ENCODE data around the gene CDC6.

CDC6 gene

DNA sequence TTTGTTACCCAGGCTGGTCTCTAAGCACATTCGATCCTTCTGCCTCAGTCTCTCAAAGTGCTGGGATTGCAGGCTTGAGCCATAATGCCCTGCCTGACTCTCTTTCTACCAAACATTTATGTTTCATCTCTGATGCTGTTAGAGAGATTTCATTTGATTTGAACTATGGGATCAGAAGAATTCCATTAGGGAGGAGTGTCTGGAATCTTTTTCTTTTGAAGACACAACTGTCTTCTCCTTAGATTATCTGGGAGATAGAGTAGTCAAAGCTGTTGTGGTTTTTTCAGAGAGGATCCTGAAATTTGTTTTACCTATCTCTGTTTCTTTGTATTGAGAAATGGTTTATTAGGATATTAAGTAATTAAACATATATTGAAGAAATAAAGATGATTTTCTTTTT is 39.2 kb upstream of the CDC6 start:
- TF ChIP-seq CTCF (IDR thresholded peaks at IDR 0.05; ENCODE audit: control insufficient read depth, extremely low read depth, insufficient read depth), result no peak
- no peak overlapping the region for H3K4me3 ChIP-seq (ENCODE audit: low read depth, low read length)
- no peak for DNase-seq (ENCODE audit: low read depth)

DNA sequence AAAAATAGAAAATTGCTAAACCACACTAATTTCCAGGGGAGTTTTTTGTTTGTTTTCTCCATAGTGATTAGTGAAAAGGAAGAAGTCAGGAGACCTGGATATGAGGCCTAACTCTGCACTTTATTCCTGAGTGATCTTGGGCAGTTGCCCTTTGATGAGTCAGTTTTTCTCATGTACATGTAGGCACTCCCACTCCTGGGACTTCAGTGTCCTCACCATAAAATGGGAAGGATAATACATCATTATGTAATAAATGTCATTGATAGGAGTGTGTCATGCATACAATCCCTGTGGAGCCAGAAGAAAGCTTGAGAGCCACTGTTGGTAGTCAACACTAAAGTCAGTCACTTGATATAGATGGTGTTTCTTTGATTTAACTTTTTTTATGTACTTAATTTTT is 36.1 kb upstream of the CDC6 start:
- TF ChIP-seq CTCF (IDR thresholded peaks at IDR 0.05; ENCODE audit: control insufficient read depth, extremely low read depth, insufficient read depth), result no peak
- DNase-seq (ENCODE audit: low read depth), result peak; percentile 87

GRCh38 chr17:40253565-40253964 is 34.1 kb upstream of the CDC6 start:
- no peak for DNase-seq (ENCODE audit: low read depth)
- no peak overlapping the region for H3K4me3 ChIP-seq (ENCODE audit: low read depth, low read length)
- no peak for TF ChIP-seq CTCF (IDR thresholded peaks at IDR 0.05; ENCODE audit: control insufficient read depth, extremely low read depth, insufficient read depth)

More for the DNA sequence above, 36.1 kb upstream of the CDC6 start:
- no peak overlapping the region for H3K4me3 ChIP-seq (ENCODE audit: low read depth, low read length)

DNA sequence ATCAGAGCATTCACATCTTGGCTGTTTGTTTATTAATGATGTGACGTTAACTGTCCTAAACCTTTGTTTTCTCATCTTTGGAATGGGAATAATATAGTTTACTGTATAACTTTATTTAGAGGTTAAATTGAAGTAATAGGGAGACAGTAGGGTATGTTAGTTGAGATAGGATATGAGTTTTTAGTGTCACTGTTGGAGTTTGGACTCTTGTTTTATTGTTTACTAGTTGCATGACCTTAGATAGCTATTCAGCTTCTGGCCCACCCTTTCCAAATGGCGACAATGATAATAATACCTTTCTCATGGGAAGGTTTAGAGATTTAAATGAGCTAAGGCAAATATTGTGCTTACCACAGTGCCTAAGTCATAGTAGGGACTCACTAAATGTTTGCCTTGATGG is 28.2 kb upstream of the CDC6 start:
- no peak overlapping the region for H3K4me3 ChIP-seq (ENCODE audit: low read depth, low read length)
- no peak for DNase-seq (ENCODE audit: low read depth)
- no peak for TF ChIP-seq CTCF (IDR thresholded peaks at IDR 0.05; ENCODE audit: control insufficient read depth, extremely low read depth, insufficient read depth)

DNA sequence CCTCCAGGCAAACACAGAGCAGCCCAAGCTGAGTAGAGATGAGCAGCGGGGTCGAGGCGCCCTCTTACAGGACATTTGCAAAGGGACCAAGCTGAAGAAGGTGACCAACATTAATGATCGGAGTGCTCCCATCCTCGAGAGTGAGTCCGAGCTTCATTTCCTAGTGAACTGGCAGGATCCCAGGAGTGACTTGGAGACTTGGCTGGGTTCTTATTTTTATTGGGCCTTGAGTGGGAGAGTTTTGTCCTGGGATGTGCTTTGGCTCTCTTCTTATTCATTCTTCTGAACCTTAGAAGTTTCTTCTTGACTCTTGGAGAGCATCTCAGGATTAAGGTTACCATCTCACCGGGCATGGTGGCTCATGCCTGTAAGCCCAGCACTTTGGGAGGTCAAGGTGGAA is 27.2 kb upstream of the CDC6 start:
- H3K4me3 ChIP-seq (ENCODE audit: low read depth, low read length), result no peak overlapping the region
- no peak for DNase-seq (ENCODE audit: low read depth)
- no peak for TF ChIP-seq CTCF (IDR thresholded peaks at IDR 0.05; ENCODE audit: control insufficient read depth, extremely low read depth, insufficient read depth)

- no peak overlapping the region for H3K4me3 ChIP-seq (ENCODE audit: low read depth, low read length)
- no peak for TF ChIP-seq CTCF (IDR thresholded peaks at IDR 0.05; ENCODE audit: control insufficient read depth, extremely low read depth, insufficient read depth)
- DNase-seq (ENCODE audit: low read depth), result no peak
Observed at GRCh38 chr17:40264458-40265185, 23.1 kb upstream of the CDC6 start.

DNA sequence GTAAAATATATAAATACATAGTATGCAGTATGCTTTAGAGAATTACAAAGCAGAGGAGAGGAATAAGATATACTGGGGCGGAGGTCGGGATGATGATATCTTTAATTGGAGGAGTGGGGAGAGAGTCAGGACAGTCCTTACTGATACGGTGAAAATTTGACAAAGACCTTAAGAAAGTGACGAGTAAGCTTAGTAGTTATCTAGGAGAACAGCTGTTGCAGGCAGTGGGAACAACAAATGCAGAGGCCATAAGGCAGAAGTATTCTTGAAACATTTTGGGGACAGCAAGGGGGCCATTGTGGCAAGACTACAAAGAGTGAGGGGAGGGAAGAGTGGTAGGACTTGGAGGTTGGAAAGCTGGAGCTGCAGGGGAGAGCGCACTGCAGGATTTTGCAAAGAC is 22.3 kb upstream of the CDC6 start:
- DNase-seq (ENCODE audit: low read depth), result no peak
- no peak overlapping the region for H3K4me3 ChIP-seq (ENCODE audit: low read depth, low read length)
- TF ChIP-seq CTCF (IDR thresholded peaks at IDR 0.05; ENCODE audit: control insufficient read depth, extremely low read depth, insufficient read depth), result no peak

Data from LNCaP clone FGC (cell line).